Stimulated activated CD4-positive, alpha-beta T cell treated with anti-CD3 and anti-CD28 coated beads, Interleukin-12 subunit alpha, Interleukin-12 subunit beta, amount 100 ng/mL, for 24 hours (primary cell): ENCODE measurements around the gene SNCG.
"Not testable (repeated sequence)": the region's sequence is repeated elsewhere in the genome, so short reads cannot be mapped to it uniquely, and the experiment has no call there.

Experiments
- DNase-seq, 2 experiments: peaks; one replicate each; pipeline ENCODE4 v3.0.0-alpha.2; 2020; ENCODE audit warnings: low read depth in 2 of 2

SNCG gene

GRCh38 chr10:86958116-86958900 lies at the start of gene SNCG:
TSS of gene SNCG (plus strand) at chr10:86958599. CDS start at chr10:86958698, 99 bp downstream.
- DNase-seq, result no peak

- DNase-seq, result no peak
These were observed 43.7 kb upstream of the SNCG start for GRCh38 chr10:86914734-86915133.

GRCh38 chr10:86918022-86918471 lies 40.4 kb upstream of the SNCG start:
- no peak for DNase-seq

GRCh38 chr10:86922553-86922961 lies 35.8 kb upstream of the SNCG start:
- DNase-seq, result no peak

- no peak for DNase-seq
These were observed 28.7 kb upstream of the SNCG start for GRCh38 chr10:86929468-86930380.

GRCh38 chr10:86931872-86932271 lies 26.5 kb upstream of the SNCG start:
- DNase-seq, result no peak

GRCh38 chr10:86932674-86933073 lies 25.7 kb upstream of the SNCG start:
- no peak for DNase-seq

GRCh38 chr10:86934162-86934711 lies 24.2 kb upstream of the SNCG start:
- DNase-seq, result not testable (repeated sequence)

- no peak for DNase-seq
These were observed 21.5 kb upstream of the SNCG start for GRCh38 chr10:86936661-86937501.

GRCh38 chr10:86937502-86938154 lies 20.8 kb upstream of the SNCG start:
- DNase-seq, result no peak

- no peak for DNase-seq
These were observed 20.1 kb upstream of the SNCG start for GRCh38 chr10:86938260-86938659.

- not testable (repeated sequence) for DNase-seq
These were observed 18.3 kb upstream of the SNCG start for GRCh38 chr10:86940076-86940475.

GRCh38 chr10:86940677-86941076 lies 17.7 kb upstream of the SNCG start:
- no peak for DNase-seq

GRCh38 chr10:86941426-86941825 lies 17.0 kb upstream of the SNCG start:
- DNase-seq, result no peak

- no peak for DNase-seq
These were observed 16.4 kb upstream of the SNCG start for GRCh38 chr10:86941991-86942421.

- DNase-seq, result no peak
These were observed 15.7 kb upstream of the SNCG start for GRCh38 chr10:86942441-86943315.

- no peak for DNase-seq
These were observed 14.9 kb upstream of the SNCG start for GRCh38 chr10:86943316-86944030.

- no peak for DNase-seq
These were observed 14.4 kb upstream of the SNCG start for GRCh38 chr10:86944031-86944419.

GRCh38 chr10:86944471-86944870 lies 13.9 kb upstream of the SNCG start:
- no peak for DNase-seq
